GM21576 (cell line): ENCODE measurements around the gene AKR1D1.

ENCODE experiments used
- ATAC-seq: cut with Tn5 transposase; IDR thresholded peaks from one replicate; pipeline ENCODE4 v1.9.1; 2021; ENCODE audit warnings: mild to moderate bottlenecking, moderate library complexity; ENCODE audit not compliant: unreplicated experiment

Gene AKR1D1

GRCh38 chr7:138161600-138162081 lies 85.4 kb downstream of the AKR1D1 start:
- ATAC-seq = peak; percentile 100

GRCh38 chr7:138162236-138162635 lies 86.0 kb downstream of the AKR1D1 start:
- no peak for ATAC-seq

- no peak for ATAC-seq
Observed at GRCh38 chr7:138163800-138164199, 87.5 kb downstream of the AKR1D1 start.

- no peak for ATAC-seq
Observed at GRCh38 chr7:138164804-138165203, 88.5 kb downstream of the AKR1D1 start.

GRCh38 chr7:138166681-138167080 lies 90.4 kb downstream of the AKR1D1 start:
- ATAC-seq = no peak

GRCh38 chr7:138167222-138167621 lies 91.0 kb downstream of the AKR1D1 start:
- no peak for ATAC-seq

GRCh38 chr7:138167869-138168296 lies 91.6 kb downstream of the AKR1D1 start:
- ATAC-seq = no peak
